ENCODE data around the gene SLC32A1. TPM values are rescaled to one million over a fixed set of nuclear protein-coding genes. Genes with fewer than 3 reads are reported as not detected.

The SLC32A1 gene
- total and polyA plus RNA-seq, 2 donors (not counting 3 experiments of a cell fraction or from before 2014, with no cell fraction given), result 0.04 TPM; not detected in 1

GRCh38 chr20:38771621-38772020 lies 47.3 kb downstream of the SLC32A1 start:
- H3K36me3 ChIP-seq (ENCODE audit: control insufficient read depth in 2 of 2, extremely low read depth in 1 of 2, insufficient read depth in 2 of 2, low read length in 2 of 2), result peaks cover 3 to 22% of the 10 kb centered on the region in 2 experiments
- TF ChIP-seq EZH2 (IDR thresholded peaks at IDR 0.05; ENCODE audit: borderline replicate concordance, low read depth, low read length, severe bottlenecking) (no peak), POLR2AphosphoS5 (IDR thresholded peaks at IDR 0.05; ENCODE audit: insufficient read depth, low read depth, low read length) (no peak), POLR2A (IDR thresholded peaks at IDR 0.05; ENCODE audit: low read depth, low read length) (no peak), JUN (IDR thresholded peaks at IDR 0.05; ENCODE audit: borderline replicate concordance, insufficient read depth, insufficient read length, low read depth) (no peak), GATA2 (IDR thresholded peaks at IDR 0.05; ENCODE audit: insufficient read depth, insufficient read length, low read depth, low read length) (no peak), FOS (IDR thresholded peaks at IDR 0.05; ENCODE audit: borderline replicate concordance, insufficient read depth, low read length) (no peak), MYC (IDR thresholded peaks at IDR 0.05; ENCODE audit: low read depth, low read length) (no peak)
- TF ChIP-seq, protein P1, sequence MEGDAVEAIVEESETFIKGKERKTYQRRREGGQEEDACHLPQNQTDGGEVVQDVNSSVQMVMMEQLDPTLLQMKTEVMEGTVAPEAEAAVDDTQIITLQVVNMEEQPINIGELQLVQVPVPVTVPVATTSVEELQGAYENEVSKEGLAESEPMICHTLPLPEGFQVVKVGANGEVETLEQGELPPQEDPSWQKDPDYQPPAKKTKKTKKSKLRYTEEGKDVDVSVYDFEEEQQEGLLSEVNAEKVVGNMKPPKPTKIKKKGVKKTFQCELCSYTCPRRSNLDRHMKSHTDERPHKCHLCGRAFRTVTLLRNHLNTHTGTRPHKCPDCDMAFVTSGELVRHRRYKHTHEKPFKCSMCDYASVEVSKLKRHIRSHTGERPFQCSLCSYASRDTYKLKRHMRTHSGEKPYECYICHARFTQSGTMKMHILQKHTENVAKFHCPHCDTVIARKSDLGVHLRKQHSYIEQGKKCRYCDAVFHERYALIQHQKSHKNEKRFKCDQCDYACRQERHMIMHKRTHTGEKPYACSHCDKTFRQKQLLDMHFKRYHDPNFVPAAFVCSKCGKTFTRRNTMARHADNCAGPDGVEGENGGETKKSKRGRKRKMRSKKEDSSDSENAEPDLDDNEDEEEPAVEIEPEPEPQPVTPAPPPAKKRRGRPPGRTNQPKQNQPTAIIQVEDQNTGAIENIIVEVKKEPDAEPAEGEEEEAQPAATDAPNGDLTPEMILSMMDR (IDR thresholded peaks at IDR 0.05; ENCODE audit: extremely low read depth in 1 of 2, insufficient read depth in 1 of 2, low read depth in 1 of 2, low read length in 2 of 2), result no peak
- TF ChIP-seq, protein P2, sequence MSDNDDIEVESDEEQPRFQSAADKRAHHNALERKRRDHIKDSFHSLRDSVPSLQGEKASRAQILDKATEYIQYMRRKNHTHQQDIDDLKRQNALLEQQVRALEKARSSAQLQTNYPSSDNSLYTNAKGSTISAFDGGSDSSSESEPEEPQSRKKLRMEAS (IDR thresholded peaks at IDR 0.05; ENCODE audit: insufficient read depth, insufficient read length), result no peak
- H3K9ac ChIP-seq (replicated peaks; ENCODE audit: extremely low read depth, insufficient read depth, low read length), result no peak overlapping the region
- H4K20me1 ChIP-seq (replicated peaks; ENCODE audit: control insufficient read depth, extremely low read depth, insufficient read depth, low read length), result no peaks in the 10 kb centered on the region
- no peak overlapping the region for H2AFZ ChIP-seq (ENCODE audit: low read depth, low read length)
- FAIRE-seq (no peak), DNase-seq (ENCODE audit: low read depth, low spot score) (no peak)
- BruUV-seq (replicated peaks), result no TSS peak
- no peak overlapping the region for H3K4me3 ChIP-seq (replicated peaks in 1 of 3; ENCODE audit: insufficient read depth in 1 of 3, low read depth in 1 of 3, low read length in 3 of 3)
- H3K9me1 ChIP-seq (replicated peaks; ENCODE audit: control insufficient read depth, extremely low read depth, insufficient read depth, low read length), result no peaks in the 10 kb centered on the region
- no peaks in the 10 kb centered on the region for H3K79me2 ChIP-seq (ENCODE audit: control insufficient read depth, insufficient read depth, low read length)
- dilution Hi-C loops (cut with MboI; ENCODE audit: extremely low pct_ligation_motif_present, low sequenced_read_pairs) (no loop called here), intact Hi-C loops (cut with micrococcal nuclease) (no loop called here)
- H3K4me2 ChIP-seq (ENCODE audit: insufficient read depth, low read length), result no peak overlapping the region
- no peaks in the 10 kb centered on the region for H3K4me1 ChIP-seq (ENCODE audit: control insufficient read depth, extremely low read depth, insufficient read depth, low read length)
- H3K9me3 ChIP-seq (replicated peaks; ENCODE audit: control insufficient read depth, insufficient read depth, low read length), result no peaks in the 10 kb centered on the region
- POLR2A ChIA-PET, result no interaction called here
- H3K27me3 ChIP-seq (ENCODE audit: control insufficient read depth in 2 of 2, insufficient read depth in 2 of 2, low read length in 2 of 2), result no peaks in the 10 kb centered on the region
- CTCF ChIA-PET, result no interaction called here
- H3K27ac ChIP-seq (ENCODE audit: insufficient read depth, low read depth, low read length), result no peak overlapping the region

Data from endothelial cell of umbilical vein (primary cell).